Vagina (tissue), 2 donors: ENCODE measurements around the gene SENP2.

Experiments used
- POLR2A ChIP-seq, 2 donors: fragments of 450-650 bp; IDR thresholded peaks; one replicate each; pipeline ENCODE4 v1.6.1; 2017; ENCODE audit warnings: antibody characterized with exemption in 2 of 2, mild to moderate bottlenecking in 2 of 2, moderate library complexity in 2 of 2
- TF ChIP-seq, protein P1 (sequence below), 3 experiments: fragments of 450-650 bp in 2 of 3; fragments of 200-600 bp in 1 of 3; sonication (generic) in 1 of 3; IDR thresholded peaks; one replicate each; pipeline ENCODE4 v1.5.1; 2017 to 2019; ENCODE audit warnings: antibody characterized with exemption in 3 of 3, mild to moderate bottlenecking in 2 of 3, moderate library complexity in 2 of 3

DNA sequence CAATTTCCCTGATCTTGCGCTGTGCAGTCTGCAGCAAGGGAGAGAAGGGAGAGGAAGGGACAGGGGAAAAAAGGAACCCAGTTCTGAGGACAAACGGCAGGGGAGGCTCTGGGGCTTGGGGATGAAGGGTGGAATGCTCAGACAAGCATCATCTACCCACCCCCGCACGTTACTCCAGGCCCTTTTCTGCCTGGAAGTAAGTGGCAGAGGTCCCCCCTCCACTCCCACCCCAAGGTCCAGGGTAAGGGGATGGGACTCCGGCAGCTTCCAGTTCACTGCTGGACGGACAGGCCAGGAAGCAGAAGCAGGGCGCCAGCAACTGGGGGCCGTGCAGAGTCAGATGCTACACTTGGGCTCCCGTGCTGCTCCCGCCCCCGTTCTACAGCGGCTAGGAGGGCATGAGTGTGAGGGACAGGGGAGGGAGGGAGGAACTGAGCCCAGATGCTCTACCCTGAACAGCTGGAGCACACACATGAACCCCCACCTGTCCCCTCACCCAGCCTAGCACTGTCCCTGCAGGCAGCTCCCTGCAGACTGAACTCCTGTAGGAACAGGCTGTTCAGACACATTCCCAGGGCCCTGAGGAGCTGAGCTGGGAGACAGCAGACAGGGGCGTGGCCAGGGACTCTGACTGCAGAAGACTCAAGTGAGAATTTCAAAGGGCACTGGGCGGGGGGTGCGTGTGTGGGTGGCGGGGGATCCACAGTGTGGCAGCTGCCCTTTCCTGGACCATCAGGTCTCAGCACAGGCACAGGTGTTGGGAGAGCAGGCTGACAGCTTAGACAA, 59.7 kb downstream of the SENP2 start:
- TF ChIP-seq, protein P1, sequence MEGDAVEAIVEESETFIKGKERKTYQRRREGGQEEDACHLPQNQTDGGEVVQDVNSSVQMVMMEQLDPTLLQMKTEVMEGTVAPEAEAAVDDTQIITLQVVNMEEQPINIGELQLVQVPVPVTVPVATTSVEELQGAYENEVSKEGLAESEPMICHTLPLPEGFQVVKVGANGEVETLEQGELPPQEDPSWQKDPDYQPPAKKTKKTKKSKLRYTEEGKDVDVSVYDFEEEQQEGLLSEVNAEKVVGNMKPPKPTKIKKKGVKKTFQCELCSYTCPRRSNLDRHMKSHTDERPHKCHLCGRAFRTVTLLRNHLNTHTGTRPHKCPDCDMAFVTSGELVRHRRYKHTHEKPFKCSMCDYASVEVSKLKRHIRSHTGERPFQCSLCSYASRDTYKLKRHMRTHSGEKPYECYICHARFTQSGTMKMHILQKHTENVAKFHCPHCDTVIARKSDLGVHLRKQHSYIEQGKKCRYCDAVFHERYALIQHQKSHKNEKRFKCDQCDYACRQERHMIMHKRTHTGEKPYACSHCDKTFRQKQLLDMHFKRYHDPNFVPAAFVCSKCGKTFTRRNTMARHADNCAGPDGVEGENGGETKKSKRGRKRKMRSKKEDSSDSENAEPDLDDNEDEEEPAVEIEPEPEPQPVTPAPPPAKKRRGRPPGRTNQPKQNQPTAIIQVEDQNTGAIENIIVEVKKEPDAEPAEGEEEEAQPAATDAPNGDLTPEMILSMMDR (IDR thresholded peaks at IDR 0.05), result no peak
- no peak for TF ChIP-seq POLR2A (IDR thresholded peaks at IDR 0.05)
